Uterus (tissue), 2 donors: ENCODE data around the gene BNC2.

Experiments
- POLR2A ChIP-seq, 2 donors: fragments of 450-650 bp; IDR thresholded peaks; one replicate each; pipeline ENCODE4 v1.6.1; 2016; ENCODE audit warnings: antibody characterized with exemption in 2 of 2, mild to moderate bottlenecking in 1 of 2, moderate library complexity in 1 of 2
- TF ChIP-seq, protein P1 (sequence below), 4 experiments: fragments of 200-600 bp in 2 of 4; fragments of 450-650 bp in 2 of 4; sonication (generic) in 2 of 4; IDR thresholded peaks; one replicate each; pipeline ENCODE4 v1.5.1; 2016 to 2019; ENCODE audit warnings: antibody characterized with exemption in 4 of 4, mild to moderate bottlenecking in 2 of 4, moderate library complexity in 1 of 4

DNA sequence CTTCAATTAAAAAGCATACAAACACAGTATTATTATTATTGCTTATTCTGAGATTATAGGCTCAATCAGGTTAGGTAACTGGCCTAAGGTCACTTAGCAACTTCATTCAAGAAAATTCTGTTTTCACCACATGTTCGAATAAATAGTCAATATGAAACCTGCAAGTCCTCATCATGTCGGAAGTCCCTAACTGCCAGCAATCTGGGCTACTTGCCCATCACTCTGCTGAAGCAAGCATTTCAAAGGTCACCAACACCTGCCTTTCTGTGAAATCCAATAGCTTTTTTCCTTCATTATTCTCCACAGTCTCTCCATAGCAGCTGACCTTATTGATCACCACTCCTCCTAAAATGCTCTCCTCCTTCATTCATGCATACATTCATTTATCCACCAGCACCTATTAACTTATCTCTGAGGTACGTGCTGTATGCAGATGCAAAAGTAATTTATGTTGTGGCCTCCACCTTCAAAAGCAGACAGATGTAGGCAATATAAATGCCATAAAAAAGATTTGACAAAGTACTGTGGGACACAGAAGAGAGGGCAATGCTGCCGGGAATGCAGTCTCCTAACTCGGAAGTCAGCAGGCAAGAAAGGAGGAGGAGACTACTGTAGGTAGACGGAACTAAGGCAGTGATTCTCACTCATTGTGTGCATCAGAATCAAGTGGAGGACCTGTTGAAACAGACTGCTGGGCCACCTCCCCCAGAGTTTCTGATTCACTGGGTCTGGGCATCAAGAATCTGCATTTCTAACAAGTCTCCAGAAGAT, 310.9 kb downstream of the BNC2 start:
- TF ChIP-seq, protein P1, sequence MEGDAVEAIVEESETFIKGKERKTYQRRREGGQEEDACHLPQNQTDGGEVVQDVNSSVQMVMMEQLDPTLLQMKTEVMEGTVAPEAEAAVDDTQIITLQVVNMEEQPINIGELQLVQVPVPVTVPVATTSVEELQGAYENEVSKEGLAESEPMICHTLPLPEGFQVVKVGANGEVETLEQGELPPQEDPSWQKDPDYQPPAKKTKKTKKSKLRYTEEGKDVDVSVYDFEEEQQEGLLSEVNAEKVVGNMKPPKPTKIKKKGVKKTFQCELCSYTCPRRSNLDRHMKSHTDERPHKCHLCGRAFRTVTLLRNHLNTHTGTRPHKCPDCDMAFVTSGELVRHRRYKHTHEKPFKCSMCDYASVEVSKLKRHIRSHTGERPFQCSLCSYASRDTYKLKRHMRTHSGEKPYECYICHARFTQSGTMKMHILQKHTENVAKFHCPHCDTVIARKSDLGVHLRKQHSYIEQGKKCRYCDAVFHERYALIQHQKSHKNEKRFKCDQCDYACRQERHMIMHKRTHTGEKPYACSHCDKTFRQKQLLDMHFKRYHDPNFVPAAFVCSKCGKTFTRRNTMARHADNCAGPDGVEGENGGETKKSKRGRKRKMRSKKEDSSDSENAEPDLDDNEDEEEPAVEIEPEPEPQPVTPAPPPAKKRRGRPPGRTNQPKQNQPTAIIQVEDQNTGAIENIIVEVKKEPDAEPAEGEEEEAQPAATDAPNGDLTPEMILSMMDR (IDR thresholded peaks at IDR 0.05), result no peak
- no peak for TF ChIP-seq POLR2A (IDR thresholded peaks at IDR 0.05)
